HG03469 (cell line): ENCODE measurements around the gene C5.
"Not testable (repeated sequence)": the region's sequence is repeated elsewhere in the genome, so short reads cannot be mapped to it uniquely, and the experiment has no call there.

Experiments
- ATAC-seq: cut with Tn5 transposase; IDR thresholded peaks from one replicate; pipeline ENCODE4 v1.9.1; 2021; ENCODE audit warnings: mild to moderate bottlenecking, moderate library complexity, moderate number of reproducible peaks; ENCODE audit not compliant: unreplicated experiment

C5 gene

DNA sequence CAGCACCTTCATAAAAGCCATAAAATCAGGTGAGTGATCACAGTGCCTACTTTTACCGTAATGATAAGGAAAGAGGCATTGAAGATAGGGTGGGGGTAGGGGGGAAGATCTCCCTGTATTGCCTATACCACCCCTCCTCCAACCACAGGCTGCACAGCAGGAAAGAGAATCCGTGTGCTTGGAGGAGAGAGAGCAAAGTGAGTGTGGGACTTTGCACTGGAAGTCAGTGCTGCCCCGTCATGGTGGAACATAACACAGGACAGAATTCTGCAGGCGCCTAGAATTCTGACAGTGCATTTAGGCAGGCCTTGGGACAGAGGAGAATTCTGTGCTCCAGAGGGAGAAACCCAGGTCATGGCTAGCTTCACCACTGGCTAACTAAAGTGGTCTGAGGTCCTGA is 3.5 kb upstream of the C5 start:
- ATAC-seq: no peak

DNA sequence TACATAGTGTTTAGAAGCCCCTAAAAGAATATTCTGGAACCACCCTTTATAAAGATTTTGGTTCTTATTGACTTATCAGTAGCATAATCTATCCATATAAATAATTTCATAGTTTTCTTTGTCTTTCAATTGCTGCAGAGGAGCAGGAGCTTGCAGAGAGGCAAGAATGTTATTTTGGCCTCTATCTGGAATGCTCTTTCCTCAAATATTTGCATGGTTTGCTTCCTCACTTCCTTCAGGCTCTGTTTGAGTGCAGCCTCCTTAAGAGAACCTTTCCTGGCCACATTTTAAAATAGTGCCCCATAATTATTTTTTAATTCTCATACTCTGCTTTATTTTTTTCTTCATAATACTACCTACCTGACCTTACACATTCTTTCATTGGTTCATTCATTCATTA is 1.5 kb downstream of the C5 start:
- ATAC-seq: no peak

DNA sequence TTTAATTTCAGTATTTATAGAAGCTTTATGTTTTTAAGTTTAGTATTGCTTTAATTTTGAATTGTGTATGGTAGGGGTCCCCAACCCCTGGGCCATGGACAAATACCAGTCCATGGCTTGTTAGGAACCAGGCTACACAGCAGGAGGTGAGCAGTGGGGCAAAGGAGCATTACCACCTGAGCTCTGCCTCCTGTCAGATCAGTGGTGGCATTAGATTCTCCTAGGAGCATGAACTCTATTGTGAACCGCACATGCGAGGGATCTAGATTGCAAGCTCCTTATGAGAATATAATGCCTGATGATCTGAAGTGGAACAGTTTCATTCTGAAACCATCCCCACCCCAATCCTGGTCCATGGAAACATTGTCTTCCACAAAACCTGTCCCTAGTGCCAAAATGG is 1.9 kb downstream of the C5 start:
- no peak for ATAC-seq

DNA sequence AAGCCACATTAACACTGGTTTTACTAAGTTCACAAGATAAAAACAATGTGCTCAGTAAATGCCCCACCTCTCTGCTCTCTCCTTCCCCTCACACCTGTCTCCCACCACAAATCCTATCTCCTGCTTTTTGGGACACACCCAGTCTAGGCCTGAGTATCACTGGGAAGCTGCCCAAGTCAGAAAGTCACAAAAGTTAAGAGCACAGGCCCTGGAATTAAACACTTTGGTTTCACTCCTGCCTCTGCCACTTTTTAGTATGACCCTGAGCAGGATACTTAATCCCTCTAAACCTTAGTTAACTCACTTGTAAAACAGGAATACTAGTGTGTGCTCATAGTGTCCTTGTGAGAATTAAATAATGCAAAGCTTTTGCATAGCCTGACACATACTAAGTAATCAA is 11.3 kb downstream of the C5 start:
- no peak for ATAC-seq

DNA sequence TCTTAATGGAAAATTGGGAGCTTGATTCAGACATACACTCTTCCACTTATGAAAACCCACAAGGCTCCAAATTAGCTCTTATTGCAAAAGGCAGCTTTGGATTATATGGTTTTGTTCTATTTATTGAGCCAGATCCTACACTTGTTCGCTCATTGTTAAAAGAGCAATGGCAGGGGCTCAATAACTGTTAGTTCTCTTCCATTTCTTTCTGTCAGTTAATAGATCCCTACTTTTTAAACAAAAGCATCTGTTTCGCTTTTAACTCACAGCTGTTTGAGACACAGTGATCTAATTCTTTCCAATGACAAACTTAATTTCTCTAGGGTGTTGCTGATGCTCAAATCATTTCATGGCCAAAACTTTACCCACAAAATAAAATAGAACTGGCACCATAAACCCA is 11.7 kb downstream of the C5 start:
- no peak for ATAC-seq

GRCh38 chr9:121035717-121036116 is 14.4 kb downstream of the C5 start:
- not testable (repeated sequence) for ATAC-seq

GRCh38 chr9:121034529-121034928 is 15.5 kb downstream of the C5 start:
- ATAC-seq: no peak

- ATAC-seq: no peak
Observed at GRCh38 chr9:121029469-121029868, 20.6 kb downstream of the C5 start.

DNA sequence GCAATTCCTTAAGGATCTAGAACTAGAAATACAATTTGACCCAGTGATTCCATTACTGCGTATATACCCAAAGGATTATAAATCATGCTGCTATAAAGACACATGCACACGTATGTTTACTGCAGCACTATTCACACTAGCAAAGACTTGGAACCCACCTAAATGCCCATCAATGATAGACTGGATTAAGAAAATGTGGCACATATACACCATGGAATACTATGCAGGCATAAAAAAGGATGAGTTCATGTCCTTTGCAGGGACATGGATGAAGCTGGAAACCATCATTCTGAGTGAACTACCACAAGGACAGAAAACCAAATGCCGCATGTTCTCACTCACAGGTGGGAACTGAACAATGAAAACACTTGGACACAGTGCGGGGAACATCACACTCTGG is 21.8 kb downstream of the C5 start:
- ATAC-seq: not testable (repeated sequence)

GRCh38 chr9:121026768-121027167 is 23.3 kb downstream of the C5 start:
- ATAC-seq: no peak

- no peak for ATAC-seq
Observed at GRCh38 chr9:121026260-121026691, 23.8 kb downstream of the C5 start.

GRCh38 chr9:121024237-121024636 is 25.8 kb downstream of the C5 start:
- no peak for ATAC-seq

DNA sequence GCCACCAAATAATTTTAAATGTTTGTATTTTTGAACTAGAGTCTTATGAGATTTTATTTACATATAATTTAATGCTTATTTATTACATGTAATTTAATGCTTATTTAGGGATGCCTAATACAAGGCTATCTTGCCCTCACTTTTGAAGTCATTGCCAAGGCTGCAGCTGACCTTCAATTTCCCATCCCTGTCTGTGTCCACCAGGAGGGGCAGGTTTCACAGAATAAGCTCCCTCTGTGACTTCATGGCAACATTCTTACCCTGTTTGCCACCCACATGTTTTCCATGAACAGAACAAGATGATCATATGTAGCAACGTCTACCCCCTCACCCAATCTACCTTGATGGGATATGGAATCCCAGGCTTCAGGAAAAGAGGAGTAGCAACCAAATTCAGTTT is 27.0 kb downstream of the C5 start:
- ATAC-seq: no peak

GRCh38 chr9:121021301-121021700 is 28.8 kb downstream of the C5 start:
- no peak for ATAC-seq

GRCh38 chr9:121019273-121019672 is 30.8 kb downstream of the C5 start:
- ATAC-seq: no peak

DNA sequence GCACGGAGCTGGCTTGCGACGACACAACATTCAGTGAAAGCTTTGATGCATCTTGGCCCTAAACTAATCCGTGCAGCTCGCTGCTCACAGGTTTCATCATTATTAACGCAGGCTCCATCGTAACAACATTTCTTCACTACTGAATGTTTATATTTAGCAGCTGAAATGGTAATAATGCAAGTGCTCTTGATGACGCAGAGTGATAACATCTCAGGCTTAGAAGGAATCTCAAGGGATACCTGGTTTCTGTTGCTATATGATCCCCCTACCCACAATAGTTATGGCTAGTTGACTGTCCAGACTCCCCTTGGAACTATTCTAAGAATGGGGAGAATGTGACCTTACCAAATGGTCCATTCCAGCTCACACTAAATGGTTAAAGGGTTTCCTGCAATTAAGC is 36.2 kb downstream of the C5 start:
- no peak for ATAC-seq

- no peak for ATAC-seq
Observed at GRCh38 chr9:121009650-121010049, 40.4 kb downstream of the C5 start.

DNA sequence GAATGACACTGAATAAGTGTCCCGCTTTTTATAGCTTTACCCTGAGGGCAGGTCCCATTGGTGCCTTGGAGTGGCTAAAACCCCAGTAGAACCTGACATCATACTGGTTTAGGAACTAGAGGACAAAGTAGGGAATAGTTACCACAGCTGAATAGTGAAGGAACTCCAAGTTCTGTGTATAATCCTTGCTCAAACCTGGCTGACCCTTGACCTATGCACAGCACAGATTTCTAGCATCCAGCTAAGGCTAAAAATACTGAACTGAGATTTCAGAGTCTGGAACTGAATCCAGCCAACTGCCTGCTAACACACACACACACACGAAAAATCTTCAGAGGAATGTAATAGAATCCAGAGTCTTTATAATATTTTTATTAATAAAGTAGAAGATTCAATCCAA is 50.8 kb downstream of the C5 start:
- ATAC-seq: no peak

- no peak for ATAC-seq
Observed at GRCh38 chr9:120998111-120998510, 52.0 kb downstream of the C5 start.

GRCh38 chr9:120997502-120997901 is 52.6 kb downstream of the C5 start:
- no peak for ATAC-seq

- no peak for ATAC-seq
Observed at GRCh38 chr9:120996409-120996808, 53.7 kb downstream of the C5 start.

- no peak for ATAC-seq
Observed at GRCh38 chr9:120989065-120989464, 61.0 kb downstream of the C5 start.

GRCh38 chr9:120985819-120986222 is 64.3 kb downstream of the C5 start:
- no peak for ATAC-seq
